Neural cell (in vitro differentiated cells): ENCODE measurements around the gene ST6GALNAC3.

Experiments
- CTCF ChIP-seq: fragments of 450-650 bp; IDR thresholded peaks from 2 replicates; pipeline ENCODE4 v1.5.1; 2014; ENCODE audit warnings: antibody characterized with exemption, mild to moderate bottlenecking, moderate library complexity; ENCODE audit not compliant: poor library complexity, severe bottlenecking
- EP300 ChIP-seq: fragments of 450-650 bp; conservative IDR thresholded peaks from 2 replicates; pipeline ENCODE4 v1.6.1; 2014; ENCODE audit warnings: antibody characterized with exemption, mild to moderate bottlenecking, moderate library complexity; ENCODE audit not compliant: poor library complexity, severe bottlenecking
- TAF1 ChIP-seq: IDR thresholded peaks from 2 replicates; pipeline ENCODE4 v1.6.1; 2012; ENCODE audit warnings: low read depth

- TF ChIP-seq EP300, result no peak
- no peak for TF ChIP-seq CTCF
- TF ChIP-seq TAF1, result no peak
Measured at GRCh38 chr1:76267631-76268030, 193.1 kb downstream of the ST6GALNAC3 start.
